Mesenchymal stem cell (in vitro differentiated cells and primary cell): ENCODE data around the gene NAV2.

Experiments
- DNase-seq: peaks from one replicate; pipeline ENCODE4 v3.0.0-alpha.2; 2013
- H2AFZ ChIP-seq: one replicate; pipeline ENCODE4 v1.6.1; 2013; ENCODE audit warnings: low read depth, mild to moderate bottlenecking, control low read depth, inconsistent platforms, low read length, moderate library complexity
- H2AK5ac ChIP-seq: 2 replicates; pipeline ENCODE4 v1.6.1; 2013; ENCODE audit warnings: low read length, moderate library complexity, mild to moderate bottlenecking, inconsistent platforms; ENCODE audit not compliant: severe bottlenecking
- H2BK120ac ChIP-seq: one replicate; pipeline ENCODE4 v1.6.1; 2013; ENCODE audit warnings: low read depth, mild to moderate bottlenecking, inconsistent platforms, low read length, moderate library complexity
- H2BK12ac ChIP-seq, 2 experiments: one replicate each; pipeline ENCODE4 v1.6.1; 2013; ENCODE audit warnings: inconsistent platforms in 2 of 2, low read length in 2 of 2, mild to moderate bottlenecking in 2 of 2, moderate library complexity in 2 of 2, control low read depth in 1 of 2
- H2BK15ac ChIP-seq: one replicate; pipeline ENCODE4 v1.6.1; 2013; ENCODE audit warnings: mild to moderate bottlenecking, low read depth, inconsistent platforms; ENCODE audit not compliant: poor library complexity, severe bottlenecking
- H2BK5ac ChIP-seq: 2 replicates; pipeline ENCODE4 v1.6.1; 2013; ENCODE audit warnings: low read depth, mild to moderate bottlenecking, low read length, control low read depth, inconsistent platforms; ENCODE audit not compliant: poor library complexity, severe bottlenecking
- H3K14ac ChIP-seq, 2 experiments: one replicate each; pipeline ENCODE4 v1.6.1; 2013; ENCODE audit warnings: inconsistent platforms in 2 of 2, low read length in 2 of 2, control low read depth in 1 of 2, mild to moderate bottlenecking in 1 of 2, moderate library complexity in 1 of 2
- H3K18ac ChIP-seq, 2 experiments: one replicate each; pipeline ENCODE4 v1.6.1; 2013; ENCODE audit warnings: inconsistent platforms in 2 of 2, low read length in 2 of 2, control low read depth in 1 of 2, low read depth in 1 of 2, mild to moderate bottlenecking in 1 of 2
- H3K23ac ChIP-seq, 2 experiments: one replicate each; pipeline ENCODE4 v1.6.1; 2013; ENCODE audit warnings: inconsistent platforms in 2 of 2, low read length in 2 of 2, mild to moderate bottlenecking in 2 of 2, moderate library complexity in 2 of 2, control low read depth in 1 of 2
- H3K27ac ChIP-seq: 2 replicates; pipeline ENCODE4 v1.5.1; 2013; ENCODE audit warnings: mild to moderate bottlenecking, moderate library complexity, low read length, control low read depth, inconsistent platforms; ENCODE audit not compliant: poor library complexity, severe bottlenecking
- H3K27me3 ChIP-seq, 2 experiments: 2 replicates each; pipeline versions ENCODE4 v1.6.1 to v1.7.0; 2013; ENCODE audit warnings: low read length in 2 of 2, mild to moderate bottlenecking in 2 of 2, moderate library complexity in 2 of 2, control low read depth in 1 of 2, inconsistent platforms in 1 of 2; ENCODE audit not compliant: control insufficient read depth in 1 of 2, insufficient read depth in 1 of 2
- H3K36me3 ChIP-seq, 2 experiments: 2 replicates each; pipeline versions ENCODE4 v1.6.1 to v1.7.0; 2013; ENCODE audit warnings: low read length in 2 of 2, control low read depth in 1 of 2, inconsistent platforms in 1 of 2, low read depth in 1 of 2, mild to moderate bottlenecking in 1 of 2; ENCODE audit not compliant: insufficient read depth in 2 of 2, control insufficient read depth in 1 of 2
- H3K4ac ChIP-seq, 2 experiments: one replicate each; pipeline ENCODE4 v1.6.1; 2013; ENCODE audit warnings: inconsistent platforms in 2 of 2, low read length in 2 of 2, mild to moderate bottlenecking in 2 of 2, moderate library complexity in 2 of 2, control low read depth in 1 of 2, low read depth in 1 of 2
- H3K4me1 ChIP-seq: 2 replicates; pipeline ENCODE4 v1.6.1; 2013; ENCODE audit warnings: low read depth, low read length, control low read depth; ENCODE audit not compliant: control insufficient read depth, insufficient read depth
- H3K4me2 ChIP-seq: 2 replicates; pipeline ENCODE4 v1.6.1; 2013; ENCODE audit warnings: low read length, mild to moderate bottlenecking, inconsistent platforms; ENCODE audit not compliant: poor library complexity, severe bottlenecking
- H3K4me3 ChIP-seq, 2 experiments: 2 replicates each; pipeline versions ENCODE4 v1.5.1 to v1.7.0; 2013; ENCODE audit warnings: low read length in 2 of 2, mild to moderate bottlenecking in 2 of 2, control low read depth in 1 of 2, low read depth in 1 of 2; ENCODE audit not compliant: insufficient read depth in 1 of 2
- H3K79me1 ChIP-seq: replicated peaks from 2 replicates; pipeline ENCODE4 v1.6.1; 2013; ENCODE audit warnings: mild to moderate bottlenecking, control low read depth, low read length, inconsistent platforms; ENCODE audit not compliant: poor library complexity, severe bottlenecking
- H3K9ac ChIP-seq: 2 replicates; pipeline ENCODE4 v1.7.0; 2013; ENCODE audit warnings: mild to moderate bottlenecking, low read length, moderate library complexity
- H3K9me3 ChIP-seq: 2 replicates; pipeline ENCODE4 v1.7.0; 2013; ENCODE audit warnings: mild to moderate bottlenecking, low read length; ENCODE audit not compliant: control insufficient read depth
- H4K8ac ChIP-seq: one replicate; pipeline ENCODE4 v1.6.1; 2013; ENCODE audit warnings: inconsistent platforms, mild to moderate bottlenecking, low read length, moderate library complexity
- H4K91ac ChIP-seq: one replicate; pipeline ENCODE4 v1.6.1; 2013; ENCODE audit warnings: mild to moderate bottlenecking, low read length, inconsistent platforms
- WGBS: methylation state at CpG from one replicate; pipeline ENCODE4 v1.1.7; 2013; ENCODE audit warnings: mixed read lengths; 5-methylcytosine and 5-hydroxymethylcytosine counted together

Gene NAV2

DNA sequence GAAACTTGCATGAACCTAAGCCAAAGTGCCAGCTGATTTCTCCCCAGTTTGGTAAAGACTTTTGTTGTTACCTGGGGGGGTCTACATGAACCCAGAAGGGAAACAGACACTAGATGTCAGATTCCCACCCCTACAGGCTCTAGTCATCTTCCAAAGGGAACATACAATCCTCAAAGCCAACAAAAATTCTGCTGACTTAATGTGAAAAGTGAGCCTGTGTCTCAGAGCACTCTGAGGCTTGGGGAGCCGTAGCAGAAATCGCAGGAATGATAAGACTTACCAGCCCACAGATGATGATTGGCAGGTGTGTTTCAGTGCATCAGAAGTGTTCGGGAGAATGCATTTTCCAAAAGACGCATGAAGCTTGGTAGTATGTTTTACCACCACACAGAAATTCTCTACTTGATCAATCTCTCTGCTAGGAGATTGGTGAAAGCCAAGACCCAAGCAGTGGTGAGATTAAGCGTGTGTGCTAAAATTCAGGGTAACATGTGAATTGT, 260.5 kb downstream of the NAV2 start:
- Histone ChIP-seq H3K27ac (no peak overlapping the region), H2BK12ac (no peak overlapping the region), H3K14ac (no peak overlapping the region), H2BK120ac (no peak overlapping the region), H3K36me3 (peaks cover 8 to 77% of the 10 kb centered on the region in 2 experiments), H3K23ac (no peak overlapping the region), H3K4me1 (peaks cover 3% of the 10 kb centered on the region), H3K18ac (no peak overlapping the region), H4K8ac (no peak overlapping the region), H3K9me3 (no peaks in the 10 kb centered on the region), H2AK5ac (no peak overlapping the region), H3K79me1 (peaks cover 9% of the 10 kb centered on the region), H3K4me3 (no peak overlapping the region), H3K4me2 (no peak overlapping the region), H3K27me3 (no peaks in the 10 kb centered on the region), H2BK5ac (no peak overlapping the region), H2AFZ (no peak overlapping the region), H2BK15ac (no peak overlapping the region), H4K91ac (no peak overlapping the region), H3K4ac (no peak overlapping the region), H3K9ac (no peak overlapping the region)
- 93% methylated on average over 3 of the region's 5 CpGs for WGBS
- DNase-seq: no peak

DNA sequence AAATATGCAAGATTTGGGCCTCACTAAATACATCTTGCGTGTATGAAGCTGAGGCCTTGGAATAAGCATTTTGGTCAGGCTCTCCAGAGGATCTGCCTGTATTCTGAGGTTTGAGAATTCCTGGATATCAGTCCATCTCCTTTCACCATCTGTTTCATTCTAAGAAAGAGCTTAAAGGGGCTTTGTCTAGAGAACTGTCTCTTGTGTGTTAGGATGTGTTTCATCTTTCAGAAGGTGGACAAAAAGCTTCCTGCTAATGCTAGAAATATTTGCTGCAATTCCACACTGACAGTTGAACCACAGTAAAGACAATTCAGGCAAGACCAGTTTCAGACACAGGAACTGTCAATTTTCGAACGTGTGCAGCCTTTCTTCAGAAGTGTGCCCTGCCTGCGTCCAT, 262.2 kb downstream of the NAV2 start:
- H3K4ac ChIP-seq: no peak overlapping the region
- H4K8ac ChIP-seq: no peak overlapping the region
- H3K36me3 ChIP-seq: peaks cover 5 to 77% of the 10 kb centered on the region in 2 experiments
- H3K4me3 ChIP-seq: no peak overlapping the region
- 95% methylated on average over 4 of the region's 4 CpGs for WGBS
- no peak overlapping the region for H3K4me2 ChIP-seq
- H3K27ac ChIP-seq: no peak overlapping the region
- no peak overlapping the region for H3K23ac ChIP-seq
- H2BK12ac ChIP-seq: no peak overlapping the region
- H2BK15ac ChIP-seq: no peak overlapping the region
- H3K9me3 ChIP-seq: no peaks in the 10 kb centered on the region
- DNase-seq: no peak
- no peak overlapping the region for H2AK5ac ChIP-seq
- H2BK120ac ChIP-seq: no peak overlapping the region
- no peak overlapping the region for H2AFZ ChIP-seq
- H3K18ac ChIP-seq: no peak overlapping the region
- H3K79me1 ChIP-seq: peaks cover 6% of the 10 kb centered on the region
- no peaks in the 10 kb centered on the region for H3K27me3 ChIP-seq
- H3K14ac ChIP-seq: no peak overlapping the region
- no peak overlapping the region for H3K9ac ChIP-seq
- no peak overlapping the region for H2BK5ac ChIP-seq
- H4K91ac ChIP-seq: no peak overlapping the region
- H3K4me1 ChIP-seq: peaks cover 5% of the 10 kb centered on the region

DNA sequence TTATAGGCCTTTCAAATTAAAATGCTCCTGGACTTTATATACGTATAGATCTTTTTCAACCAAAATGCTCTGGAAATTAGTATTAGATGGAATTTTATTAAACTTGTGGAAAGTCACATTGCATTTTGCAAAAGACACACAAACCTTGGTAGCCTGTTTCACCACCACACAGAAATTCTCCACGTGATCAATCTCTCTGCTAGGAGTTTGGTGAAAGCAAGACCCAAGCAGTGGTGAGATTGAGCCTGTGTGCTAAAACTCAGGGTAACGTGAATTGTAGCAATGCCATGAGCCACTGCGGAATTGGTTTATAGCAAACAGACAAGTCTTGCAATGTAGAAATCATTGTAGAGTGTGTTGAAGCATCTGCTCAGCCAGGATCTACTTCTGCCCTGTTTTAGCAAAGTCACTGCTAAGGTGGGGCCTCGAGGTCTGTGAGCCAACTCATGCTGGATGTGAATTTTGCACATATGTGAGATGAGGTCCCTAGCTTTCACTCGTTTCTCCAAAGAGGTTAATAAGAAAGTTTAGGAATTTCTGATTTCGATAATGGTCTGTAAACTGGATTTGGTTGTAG, 262.9 kb downstream of the NAV2 start:
- no peak overlapping the region for H3K18ac ChIP-seq
- no peak overlapping the region for H3K4me2 ChIP-seq
- no peak overlapping the region for H3K4me3 ChIP-seq
- no peak overlapping the region for H3K4ac ChIP-seq
- no peak overlapping the region for H2BK120ac ChIP-seq
- H3K27me3 ChIP-seq: no peaks in the 10 kb centered on the region
- H4K8ac ChIP-seq: no peak overlapping the region
- no peak overlapping the region for H3K9ac ChIP-seq
- H3K23ac ChIP-seq: no peak overlapping the region
- no peak overlapping the region for H2BK12ac ChIP-seq
- peaks cover 5 to 83% of the 10 kb centered on the region in 2 experiments for H3K36me3 ChIP-seq
- H3K27ac ChIP-seq: no peak overlapping the region
- 87% methylated on average over 6 of the region's 7 CpGs for WGBS
- peaks cover 7% of the 10 kb centered on the region for H3K4me1 ChIP-seq
- H2BK15ac ChIP-seq: no peak overlapping the region
- DNase-seq: no peak
- H2AK5ac ChIP-seq: no peak overlapping the region
- H3K79me1 ChIP-seq: peaks cover 6% of the 10 kb centered on the region
- H4K91ac ChIP-seq: no peak overlapping the region
- H3K9me3 ChIP-seq: no peaks in the 10 kb centered on the region
- H2AFZ ChIP-seq: no peak overlapping the region
- no peak overlapping the region for H3K14ac ChIP-seq
- no peak overlapping the region for H2BK5ac ChIP-seq

DNA sequence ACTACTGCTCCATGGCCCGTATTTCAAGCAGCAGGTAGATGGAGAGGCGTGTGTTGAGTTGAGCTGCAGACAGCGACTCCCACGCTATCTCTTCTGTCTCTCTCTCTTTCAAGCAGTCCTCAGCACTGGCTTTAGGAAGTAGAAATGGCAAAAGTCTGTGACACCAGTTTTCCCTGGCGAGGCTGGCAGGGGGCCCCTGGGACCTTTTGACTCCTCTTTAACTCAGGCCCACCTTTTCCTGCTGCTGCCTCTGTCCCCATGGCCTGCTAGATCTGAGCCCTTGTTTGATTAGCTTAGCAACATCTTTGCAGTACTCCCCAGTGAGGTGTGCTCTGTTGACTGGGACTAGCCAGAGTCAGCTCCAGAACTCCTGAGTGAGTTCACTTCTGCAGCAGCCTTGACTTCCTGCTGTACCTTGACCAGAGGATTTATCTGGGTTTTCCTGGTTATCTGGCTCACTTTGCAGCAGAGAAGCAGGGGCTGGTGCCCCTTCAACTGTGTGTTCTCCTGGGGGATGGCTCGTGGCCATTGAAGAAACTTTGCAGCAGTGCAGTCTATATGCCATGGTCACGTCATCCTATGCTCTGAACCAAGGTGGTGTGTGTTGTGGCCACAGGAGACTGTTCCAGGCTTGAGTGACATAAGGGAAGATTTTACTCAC, 263.8 kb downstream of the NAV2 start:
- Histone ChIP-seq H3K9me3 (no peaks in the 10 kb centered on the region), H2AFZ (no peak overlapping the region), H3K4me1 (peaks cover 11% of the 10 kb centered on the region), H3K23ac (no peak overlapping the region), H2AK5ac (no peak overlapping the region), H4K91ac (no peak overlapping the region), H3K4me2 (no peak overlapping the region), H3K9ac (no peak overlapping the region), H3K4ac (no peak overlapping the region), H2BK5ac (no peak overlapping the region), H3K14ac (no peak overlapping the region), H3K4me3 (no peak overlapping the region), H3K36me3 (peaks cover 5 to 77% of the 10 kb centered on the region in 2 experiments), H3K79me1 (peaks cover 8% of the 10 kb centered on the region), H4K8ac (no peak overlapping the region), H2BK120ac (no peak overlapping the region), H3K18ac (peak overlapping the region in 1 of 2 experiments; percentile 12), H2BK15ac (no peak overlapping the region), H3K27me3 (no peaks in the 10 kb centered on the region), H2BK12ac (no peak overlapping the region), H3K27ac (no peak overlapping the region)
- no peak for DNase-seq
- 90% methylated on average over 7 of the region's 7 CpGs for WGBS
